Erythroblast (primary cell): ENCODE results near the gene SYNRG.

Experiments used
- GATA1 ChIP-seq: IDR thresholded peaks from 2 replicates; pipeline ENCODE4 v1.6.1; 2011; ENCODE audit warnings: low read depth, mild to moderate bottlenecking, control low read depth, low read length, moderate library complexity
- POLR2A ChIP-seq: IDR thresholded peaks from 2 replicates; pipeline ENCODE4 v1.6.1; 2011; ENCODE audit warnings: mild to moderate bottlenecking, low read length

GRCh38 chr17:37546302-37546701 is 62.9 kb downstream of the SYNRG start:
- TF ChIP-seq POLR2A (no peak), GATA1 (no peak)
